SK-N-SH (cell line): ENCODE results near the gene WASHC1. TPM values are rescaled to one million over a fixed set of nuclear protein-coding genes. Genes with fewer than 3 reads are reported as not detected.

Source experiments
- polyA plus RNA-seq, 3 experiments: library from polyadenylated mRNA; depleted of rRNA; stranded (reverse); fragments of >200 nt; gene quantifications; 2 replicates each; pipeline ENCODE4 v1.2.3, GENCODE V29; 2012

The WASHC1 gene
- polyA plus RNA-seq, 1 of the 3 experiments (the other 2 are of a cell fraction), result 14.2 TPM

Other genes starting within 250 kb of the WASHC1 start
- 0.34 and 0.38 TPM in 2 replicates for gene FOXD4, start 89.0 kb upstream of the WASHC1 start, polyA plus RNA-seq (2012; rRNA removed)
- 14.3 and 18.5 TPM in 2 replicates for gene ZNG1A, start 149.6 kb upstream of the WASHC1 start, polyA plus RNA-seq (2012; rRNA removed)
- gene DOCK8, start 185.4 kb upstream of the WASHC1 start, polyA plus RNA-seq (2012; rRNA removed), result not detected in 2 replicates